Ishikawa (cell line): ENCODE measurements around the gene TRIM27.

ENCODE experiments used
- CEBPB ChIP-seq: IDR thresholded peaks from 2 replicates; pipeline ENCODE4 v1.6.1; 2012
- CREB1 ChIP-seq: IDR thresholded peaks from 2 replicates; pipeline ENCODE4 v1.6.1; 2012; ENCODE audit warnings: low read depth
- EGR1 ChIP-seq: IDR thresholded peaks from 2 replicates; pipeline ENCODE4 v1.6.1; 2012
- EP300 ChIP-seq: IDR thresholded peaks from 2 replicates; pipeline ENCODE4 v1.6.1; 2012; ENCODE audit warnings: borderline replicate concordance
- FOXM1 ChIP-seq: IDR thresholded peaks from 2 replicates; pipeline ENCODE4 v1.6.1; 2012; ENCODE audit warnings: low read depth, borderline replicate concordance
- MAX ChIP-seq: IDR thresholded peaks from 2 replicates; pipeline ENCODE4 v1.6.1; 2012
- NFIC ChIP-seq: IDR thresholded peaks from 2 replicates; pipeline ENCODE4 v1.6.1; 2012
- RAD21 ChIP-seq: IDR thresholded peaks from 2 replicates; pipeline ENCODE4 v1.6.1; 2012; ENCODE audit warnings: low read depth
- REST ChIP-seq: IDR thresholded peaks from 2 replicates; pipeline ENCODE4 v1.6.1; 2012; ENCODE audit warnings: low read depth, mild to moderate bottlenecking
- TAF1 ChIP-seq: IDR thresholded peaks from 2 replicates; pipeline ENCODE4 v1.6.1; 2012; ENCODE audit warnings: low read depth, mild to moderate bottlenecking
- TCF12 ChIP-seq: IDR thresholded peaks from 2 replicates; pipeline ENCODE4 v1.6.1; 2012; ENCODE audit warnings: low read depth
- TEAD4 ChIP-seq: IDR thresholded peaks from 2 replicates; pipeline ENCODE4 v1.6.1; 2012
- YY1 ChIP-seq: IDR thresholded peaks from 2 replicates; pipeline ENCODE4 v1.6.1; 2012; ENCODE audit warnings: low read depth
- ZBTB7A ChIP-seq: IDR thresholded peaks from 2 replicates; pipeline ENCODE4 v1.6.1; 2012; ENCODE audit warnings: low read depth
- TF ChIP-seq, protein P1 (sequence below): IDR thresholded peaks from 2 replicates; pipeline ENCODE4 v1.6.1; 2012

The TRIM27 gene

DNA sequence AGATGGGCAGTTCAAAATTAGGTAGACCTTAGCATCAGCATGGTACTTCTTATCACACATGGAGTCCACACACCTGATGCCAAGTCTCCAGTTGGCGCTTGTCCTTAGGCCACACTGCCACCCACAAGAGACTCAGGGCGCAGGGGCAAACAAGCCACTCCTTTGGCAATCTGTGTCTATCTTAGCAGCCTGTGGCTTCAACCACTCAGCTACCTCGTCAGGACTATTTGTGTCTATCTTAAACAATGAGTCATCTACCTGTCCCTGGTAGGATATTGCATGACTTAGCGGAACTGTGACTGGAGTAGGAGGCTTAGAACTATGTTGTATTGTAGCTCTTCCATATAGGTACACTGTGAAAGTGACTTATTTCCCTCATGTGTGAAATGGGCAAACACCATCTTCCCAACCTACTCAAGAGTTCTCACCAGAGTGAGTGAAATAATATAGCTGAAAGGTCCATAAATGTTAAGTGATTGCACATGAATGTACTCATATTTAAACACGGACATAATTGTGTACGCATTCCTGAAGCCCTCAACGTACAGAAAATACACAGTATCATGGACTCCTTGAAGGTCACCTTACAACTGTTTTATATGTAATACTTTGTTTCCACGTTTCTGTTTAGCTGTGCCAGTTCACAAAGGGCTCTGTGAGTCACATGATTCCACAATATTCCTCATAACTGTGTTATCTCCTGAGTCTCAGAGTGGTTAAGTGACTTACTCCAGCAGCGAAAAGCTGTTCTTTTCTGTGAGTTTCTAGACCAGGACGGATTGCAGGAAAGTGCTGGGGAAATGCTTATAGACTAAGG lies 1.6 kb downstream of the TRIM27 start:
- no peak for TF ChIP-seq TEAD4
- TF ChIP-seq, protein P1, sequence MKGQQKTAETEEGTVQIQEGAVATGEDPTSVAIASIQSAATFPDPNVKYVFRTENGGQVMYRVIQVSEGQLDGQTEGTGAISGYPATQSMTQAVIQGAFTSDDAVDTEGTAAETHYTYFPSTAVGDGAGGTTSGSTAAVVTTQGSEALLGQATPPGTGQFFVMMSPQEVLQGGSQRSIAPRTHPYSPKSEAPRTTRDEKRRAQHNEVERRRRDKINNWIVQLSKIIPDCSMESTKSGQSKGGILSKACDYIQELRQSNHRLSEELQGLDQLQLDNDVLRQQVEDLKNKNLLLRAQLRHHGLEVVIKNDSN: no peak
- TF ChIP-seq RAD21: no peak
- no peak for TF ChIP-seq YY1
- TF ChIP-seq CREB1: no peak
- no peak for TF ChIP-seq CEBPB
- no peak for TF ChIP-seq EP300
- no peak for TF ChIP-seq TAF1
- no peak for TF ChIP-seq MAX
- TF ChIP-seq TCF12: no peak
- TF ChIP-seq EGR1: no peak
- TF ChIP-seq ZBTB7A: no peak
- TF ChIP-seq REST: no peak
- no peak for TF ChIP-seq FOXM1
- TF ChIP-seq NFIC: no peak

DNA sequence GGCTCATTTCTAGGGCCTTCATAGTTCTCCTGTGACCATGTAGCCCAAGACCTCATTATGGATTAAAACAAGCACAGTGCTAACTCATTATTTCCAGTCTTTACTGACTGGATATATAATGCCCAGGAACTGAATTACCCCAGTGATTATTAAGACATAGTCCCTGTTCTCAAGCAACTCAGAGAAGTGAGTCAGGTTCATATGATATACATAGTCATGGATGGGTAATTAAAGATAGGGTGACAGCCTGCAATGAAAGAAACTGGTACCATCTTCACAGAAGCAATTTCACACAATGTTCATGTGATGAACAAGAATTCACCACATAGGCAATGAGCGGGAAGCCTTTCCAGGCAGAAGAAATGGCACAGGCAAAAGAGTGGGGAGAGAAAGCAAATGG lies 3.5 kb downstream of the TRIM27 start:
- TF ChIP-seq ZBTB7A (no peak), RAD21 (no peak), TCF12 (no peak), CREB1 (no peak), EGR1 (no peak), REST (no peak), YY1 (no peak), NFIC (no peak)

- TF ChIP-seq CEBPB (no peak), EGR1 (no peak), TAF1 (no peak), EP300 (no peak), MAX (no peak), TEAD4 (no peak), FOXM1 (no peak), TCF12 (no peak), REST (no peak), RAD21 (no peak), NFIC (no peak), YY1 (no peak), ZBTB7A (no peak), CREB1 (no peak)
- TF ChIP-seq, protein P1: no peak
These were observed 8.8 kb downstream of the TRIM27 start for GRCh38 chr6:28914941-28915340.

GRCh38 chr6:28910901-28911690 lies 12.7 kb downstream of the TRIM27 start:
- TF ChIP-seq EP300 (no peak), CEBPB (no peak), MAX (no peak), YY1 (no peak), NFIC (no peak), TAF1 (no peak), ZBTB7A (no peak), RAD21 (no peak), FOXM1 (no peak), REST (no peak), EGR1 (no peak), CREB1 (no peak), TEAD4 (no peak), TCF12 (no peak)
- TF ChIP-seq, protein P1: no peak
